Central memory CD8-positive, alpha-beta T cell (primary cell): Measurements from ENCODE around the gene LPGAT1.
"Not testable (repeated sequence)": the region's sequence is repeated elsewhere in the genome, so short reads cannot be mapped to it uniquely, and the experiment has no call there.

Experiments used
- ATAC-seq: fragments of 150-1000 bp; cut with Tn5 transposase; replicated peaks from 2 replicates; pipeline ENCODE4 v1.10.0; 2022; ENCODE audit warnings: mild to moderate bottlenecking, moderate FRiP score, moderate number of reproducible peaks; ENCODE audit not compliant: poor library complexity, severe bottlenecking; ENCODE audit errors: extremely low read depth
- DNase-seq, 2 donors: peaks; one replicate each; pipeline ENCODE4 v3.0.0; 2021; ENCODE audit warnings: low spot score in 2 of 2
- H3K27ac Mint-ChIP-seq: one replicate; pipeline ENCODE4 v1.8.0; 2022; ENCODE audit warnings: low read depth, mild to moderate bottlenecking, moderate library complexity, mixed read lengths
- H3K27me3 Mint-ChIP-seq: one replicate; pipeline ENCODE4 v1.8.0; 2022; ENCODE audit warnings: mixed read lengths
- H3K36me3 Mint-ChIP-seq: one replicate; pipeline ENCODE4 v1.8.0; 2022; ENCODE audit warnings: mild to moderate bottlenecking, moderate library complexity, mixed read lengths; ENCODE audit not compliant: insufficient read depth
- H3K4me1 Mint-ChIP-seq: one replicate; pipeline ENCODE4 v1.8.0; 2022; ENCODE audit warnings: mixed read lengths
- H3K4me3 Mint-ChIP-seq: one replicate; pipeline ENCODE4 v1.8.0; 2022; ENCODE audit warnings: mild to moderate bottlenecking, moderate library complexity, mixed read lengths
- H3K9me3 Mint-ChIP-seq: one replicate; pipeline ENCODE4 v1.8.0; 2022; ENCODE audit warnings: mixed read lengths

The LPGAT1 gene

DNA sequence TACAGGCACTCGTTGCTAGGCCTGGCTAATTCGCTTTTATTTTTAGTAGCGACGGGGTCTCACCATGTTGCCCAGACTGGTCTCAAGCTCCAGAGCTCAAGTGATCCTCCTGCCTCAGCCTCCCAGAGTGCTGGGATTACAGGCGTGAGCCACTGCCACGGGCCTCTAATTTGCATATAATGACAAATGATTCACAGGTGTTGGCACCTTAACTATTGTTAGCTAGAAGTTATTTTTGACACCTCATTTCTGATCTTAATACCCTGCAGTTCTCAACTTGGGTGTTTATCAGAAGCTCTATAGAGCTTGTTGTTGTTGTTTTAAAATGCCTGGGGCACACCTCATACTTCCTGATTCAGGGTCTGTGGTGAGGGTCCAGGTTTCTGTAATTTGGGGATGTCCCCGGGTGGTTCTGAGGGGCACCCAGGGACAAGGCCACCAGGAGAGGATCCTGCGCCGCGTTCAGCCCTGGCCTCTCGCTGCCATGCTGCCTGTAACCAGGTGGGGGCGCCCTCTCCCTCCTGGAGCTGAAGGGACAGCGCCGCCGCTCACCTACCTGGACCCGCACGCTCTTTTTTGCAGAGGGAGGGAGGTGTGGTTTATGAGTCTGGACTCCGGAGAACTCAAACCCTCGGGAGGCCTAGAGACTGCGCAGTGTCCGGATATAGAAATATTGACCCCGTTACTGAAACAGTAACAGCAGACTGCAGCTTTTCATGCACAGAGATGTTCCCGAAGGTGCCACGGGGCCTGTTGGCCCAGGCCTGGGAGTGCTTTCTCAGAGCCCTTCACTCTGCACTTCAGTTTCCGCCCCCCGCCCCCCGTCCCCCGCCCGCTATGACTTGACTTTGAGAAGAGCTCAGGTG lies 132.2 kb downstream of the LPGAT1 start:
- Mint-ChIP-seq H3K36me3 (peaks cover 4% of the 10 kb centered on the region), H3K4me3 (peak overlapping the region; percentile 43), H3K9me3 (no peaks in the 10 kb centered on the region), H3K27me3 (no peaks in the 10 kb centered on the region), H3K27ac (no peak overlapping the region), H3K4me1 (peaks cover 5% of the 10 kb centered on the region)
- peak; percentile 79 for ATAC-seq
- DNase-seq = peak; percentile 74 to 85

- DNase-seq = no peak
- no peak for ATAC-seq
- Mint-ChIP-seq H3K27ac (no peak overlapping the region), H3K9me3 (no peaks in the 10 kb centered on the region), H3K27me3 (no peaks in the 10 kb centered on the region), H3K36me3 (peaks cover 4% of the 10 kb centered on the region), H3K4me3 (no peak overlapping the region), H3K4me1 (peaks cover 5% of the 10 kb centered on the region)
Observed at GRCh38 chr1:211697356-211697755, 133.2 kb downstream of the LPGAT1 start.

DNA sequence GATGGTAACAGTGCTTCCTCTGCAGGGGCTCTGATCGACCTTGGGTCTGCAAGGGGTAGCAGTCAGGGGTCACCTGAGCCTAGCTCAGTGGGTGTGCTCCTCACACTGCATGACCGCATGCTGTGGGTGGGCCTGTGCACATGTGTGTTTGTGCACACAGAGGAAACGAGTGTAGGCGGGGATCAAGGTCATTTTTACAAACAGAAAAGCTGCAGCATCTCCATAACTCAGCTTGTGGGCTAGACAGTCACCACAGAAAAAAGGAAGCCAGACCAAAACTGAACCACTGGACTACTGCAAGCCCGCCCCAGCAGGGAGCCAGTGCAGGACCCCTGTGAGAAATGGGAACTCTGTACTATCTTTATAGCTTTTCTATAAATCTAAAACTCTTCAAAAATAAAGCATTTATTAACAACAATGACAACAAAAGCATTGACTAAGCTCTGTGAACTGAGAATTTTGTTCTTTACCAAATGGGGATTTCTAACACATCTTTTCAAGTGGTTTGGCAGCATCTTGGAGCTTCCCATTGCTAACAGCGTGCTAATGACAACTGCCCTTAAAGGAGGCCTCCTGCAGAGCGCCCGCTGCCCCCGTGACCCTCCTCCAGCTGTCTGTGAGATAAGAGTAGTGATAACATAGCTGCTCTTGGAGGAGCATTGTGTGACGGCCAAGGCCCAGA lies 135.3 kb downstream of the LPGAT1 start:
- no peaks in the 10 kb centered on the region for H3K27me3 Mint-ChIP-seq
- peak overlapping the region; percentile 11 for H3K4me3 Mint-ChIP-seq
- H3K9me3 Mint-ChIP-seq = no peaks in the 10 kb centered on the region
- peak overlapping the region; percentile 38 for H3K27ac Mint-ChIP-seq
- DNase-seq (no peak), ATAC-seq (peak; percentile 44)
- H3K36me3 Mint-ChIP-seq = peaks cover 2% of the 10 kb centered on the region
- peaks cover 5% of the 10 kb centered on the region for H3K4me1 Mint-ChIP-seq

DNA sequence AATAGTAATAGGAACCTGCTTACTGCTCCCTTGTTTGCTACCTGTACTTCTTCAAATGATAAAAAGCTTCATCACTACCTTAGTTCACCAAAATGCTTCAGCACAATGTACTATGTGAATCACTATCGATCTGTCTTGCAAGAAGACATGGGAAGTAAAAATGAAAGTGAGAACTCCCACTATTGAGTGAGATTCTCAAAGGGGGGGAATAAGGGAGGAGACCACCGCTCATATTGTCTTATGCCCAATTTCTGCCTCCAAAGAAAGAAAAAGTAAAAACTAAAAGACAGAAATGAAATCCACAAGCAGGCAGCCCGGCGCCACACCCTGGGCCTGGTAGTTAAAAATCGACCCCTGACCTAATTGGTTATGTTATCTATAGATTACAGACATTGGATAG lies 136.7 kb downstream of the LPGAT1 start:
- H3K4me1 Mint-ChIP-seq, H3K36me3 Mint-ChIP-seq, H3K4me3 Mint-ChIP-seq, H3K9me3 Mint-ChIP-seq, DNase-seq, ATAC-seq, H3K27me3 Mint-ChIP-seq, H3K27ac Mint-ChIP-seq: not testable (repeated sequence)
